Ramos (cell line): ENCODE measurements around the gene ZNF30.
"Not testable (repeated sequence)": the region's sequence is repeated elsewhere in the genome, so short reads cannot be mapped to it uniquely, and the experiment has no call there.

ENCODE experiments used
- in situ Hi-C: fragments of 300-500 bp; cut with MboI; formaldehyde crosslinking; loops from one replicate; pipeline ENCODE4 v1.14.3; 2022; ENCODE audit warnings: low sequenced_read_pairs; ENCODE audit not compliant: unreplicated experiment

The ZNF30 gene

DNA sequence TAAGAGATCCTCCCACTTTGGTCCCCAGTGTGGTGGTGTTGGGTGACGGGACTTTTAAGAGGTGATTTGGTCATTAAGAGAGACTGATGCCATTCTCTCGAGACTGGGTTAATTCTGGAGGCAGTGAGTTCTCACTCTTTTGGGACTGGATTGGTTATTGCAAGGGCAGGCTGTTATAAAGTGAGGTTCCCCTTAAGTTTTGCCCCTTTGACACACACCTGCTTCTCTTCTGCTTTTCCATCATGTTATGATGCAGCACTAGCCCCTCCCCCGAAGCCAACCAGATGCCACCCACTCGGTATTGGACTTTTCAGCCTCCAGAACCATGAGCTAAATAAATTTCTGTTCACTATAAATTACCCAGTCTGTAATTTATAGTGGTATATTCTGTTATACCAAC lies 57.1 kb downstream of the ZNF30 start:
- in situ Hi-C loops, result no loop called here

DNA sequence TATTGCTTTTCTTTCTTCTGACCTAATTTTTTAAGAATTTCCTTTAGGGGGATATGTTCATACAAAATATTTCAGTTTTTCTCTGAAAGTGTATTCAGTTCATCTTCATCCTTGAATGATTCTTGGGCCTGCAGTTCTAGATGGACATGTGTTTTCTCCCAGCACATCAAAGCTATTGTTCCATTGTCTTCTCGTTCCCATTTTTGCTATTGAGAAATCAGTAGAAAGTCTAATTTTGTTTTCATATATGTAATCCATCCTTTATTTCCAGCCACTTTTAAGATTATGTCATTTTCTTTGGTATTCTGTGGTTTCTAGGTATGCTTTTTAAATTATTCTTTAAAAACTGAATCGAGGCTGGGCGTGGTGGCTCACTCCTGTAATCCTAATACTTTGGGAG lies 57.6 kb downstream of the ZNF30 start:
- in situ Hi-C loops, result no loop called here

DNA sequence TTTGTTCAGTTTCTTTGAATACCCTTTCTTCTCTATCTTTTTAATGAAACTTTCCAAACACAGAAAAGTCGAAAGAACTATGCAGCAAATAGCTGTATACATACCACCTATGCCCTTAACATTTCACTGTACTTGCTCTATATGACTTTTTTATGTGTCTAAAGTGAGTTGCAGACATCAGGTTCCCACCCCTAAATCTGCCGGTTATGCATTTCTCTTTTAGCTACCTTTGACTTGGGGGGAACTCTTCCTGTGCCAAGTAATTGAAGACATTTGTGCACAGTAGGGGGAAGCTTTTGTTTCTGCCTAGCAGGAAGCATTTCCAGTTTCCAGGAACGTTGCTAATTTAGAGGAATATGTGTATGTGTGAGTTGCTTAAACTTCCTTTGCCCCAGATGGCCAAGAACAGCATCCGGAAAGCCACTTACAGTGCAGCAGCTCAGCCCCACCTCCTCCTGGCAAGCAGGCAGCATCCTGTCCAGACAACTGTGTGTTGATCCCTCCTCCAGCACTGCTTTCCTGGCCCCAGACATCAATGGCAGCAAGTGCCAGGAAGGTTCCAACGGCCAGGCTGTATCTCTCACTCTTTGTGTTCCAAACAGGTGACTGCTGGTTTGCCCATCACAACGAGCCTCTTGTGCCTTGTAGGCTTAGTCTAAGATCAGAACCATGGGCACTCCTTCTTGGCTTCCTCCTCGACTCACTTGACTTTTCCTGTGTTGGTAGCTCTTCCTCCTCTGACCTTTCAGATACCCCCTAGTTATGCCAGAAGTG lies 58.7 kb downstream of the ZNF30 start:
- in situ Hi-C loops, result no loop called here

DNA sequence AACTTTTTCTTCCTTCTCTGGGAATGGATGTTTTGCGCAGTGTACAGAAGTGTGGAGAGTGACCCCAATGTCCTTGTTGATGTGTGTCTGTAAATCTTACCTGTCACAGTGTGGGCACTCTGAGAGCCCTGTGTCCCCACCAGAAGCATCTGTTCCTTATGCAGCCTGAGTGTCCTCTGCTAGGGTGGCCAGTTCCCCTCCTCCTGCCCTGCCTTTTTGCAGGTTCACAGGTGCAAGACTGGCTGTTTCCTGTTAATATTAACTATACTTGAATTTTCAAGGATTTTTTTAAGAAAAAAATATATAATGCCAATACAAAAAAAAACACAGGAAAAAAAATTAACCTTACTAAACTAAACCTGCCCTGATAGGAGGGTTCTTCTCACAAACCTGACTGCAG lies 61.4 kb downstream of the ZNF30 start:
- in situ Hi-C loops, result no loop called here

DNA sequence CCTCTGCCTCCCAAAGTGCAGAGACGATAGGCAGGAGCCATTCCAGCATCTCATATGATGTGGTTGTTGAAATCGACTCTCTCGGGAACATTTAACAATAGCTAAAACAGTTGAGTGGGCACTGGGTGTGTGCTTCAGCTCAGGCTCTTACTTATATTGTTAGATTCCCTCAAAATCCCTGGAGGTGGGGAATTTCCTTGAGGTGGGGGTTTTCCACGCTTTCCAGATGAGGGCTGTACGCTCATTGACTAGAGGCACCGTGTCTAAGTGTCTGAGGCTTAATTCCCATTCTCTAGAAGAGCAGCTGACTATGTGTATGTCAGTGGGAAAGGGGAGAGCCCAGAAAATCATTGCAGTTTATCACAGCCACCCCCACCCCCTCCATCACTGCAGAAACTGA lies 62.6 kb downstream of the ZNF30 start:
- in situ Hi-C loops, result no loop called here

DNA sequence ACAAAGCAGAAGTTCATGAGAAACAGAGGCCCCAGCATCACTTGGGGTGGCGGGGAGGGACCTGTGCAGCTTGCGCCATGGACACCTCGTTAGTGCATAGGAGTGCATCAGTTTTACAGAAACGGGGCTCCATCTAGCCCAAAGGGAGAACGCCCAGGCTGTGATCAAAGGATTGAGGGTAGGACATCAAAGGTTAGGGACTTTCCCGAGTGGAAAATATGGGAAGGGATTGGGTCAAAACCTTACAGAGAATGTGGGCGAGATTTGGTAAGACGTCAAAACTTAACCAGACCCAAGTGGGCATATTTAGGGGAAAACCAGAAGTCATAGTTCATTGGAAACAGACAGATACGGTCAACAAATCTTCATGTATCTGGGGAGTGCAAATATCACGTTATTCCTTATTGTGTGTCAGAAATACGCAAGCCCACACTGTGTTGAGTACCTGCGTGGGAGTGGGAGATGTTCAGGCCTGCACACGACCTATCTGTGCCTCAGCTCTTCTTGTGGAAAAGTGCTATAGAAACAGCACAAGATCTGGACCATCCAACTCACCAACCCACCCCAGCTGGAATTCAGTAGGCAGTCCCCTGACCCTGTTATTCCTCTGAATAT lies 64.0 kb downstream of the ZNF30 start:
- in situ Hi-C loops, result no loop called here

DNA sequence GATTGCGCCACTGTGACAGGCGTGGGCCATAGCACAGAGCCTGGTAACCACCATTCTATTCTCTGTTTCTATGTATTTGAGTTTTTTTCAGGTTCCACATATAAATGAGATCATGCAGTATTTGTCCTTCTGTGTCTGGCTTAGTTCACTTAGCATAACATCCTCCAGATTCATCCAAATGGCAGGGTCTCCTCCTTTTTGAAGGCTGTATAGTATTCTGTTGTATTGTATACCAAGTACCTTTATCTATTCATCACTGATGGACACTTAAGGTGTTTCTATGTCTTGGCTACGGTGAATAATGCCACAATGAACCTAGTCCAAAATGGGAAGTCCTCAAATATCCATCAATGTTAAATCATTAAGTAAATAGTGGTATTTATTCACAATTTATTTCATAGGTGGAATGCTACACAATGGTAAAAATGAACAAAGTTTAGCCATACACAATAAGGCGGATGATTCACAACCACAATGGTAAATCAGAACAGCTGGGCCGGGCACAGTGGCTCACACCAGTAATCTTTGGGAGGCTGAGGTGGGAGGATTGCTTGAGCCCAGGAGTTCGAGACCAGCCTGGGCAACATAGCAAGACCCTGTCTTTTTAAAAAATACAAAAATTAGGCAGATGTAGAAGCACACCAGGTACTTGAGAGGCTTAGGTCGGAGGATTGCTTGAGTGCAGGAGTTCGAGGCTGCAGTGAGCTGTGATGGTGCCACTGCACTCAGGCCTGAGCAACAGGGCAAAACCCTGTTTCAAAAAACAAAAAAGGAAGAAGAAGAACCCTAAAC lies 65.0 kb downstream of the ZNF30 start:
- in situ Hi-C loops, result no loop called here

DNA sequence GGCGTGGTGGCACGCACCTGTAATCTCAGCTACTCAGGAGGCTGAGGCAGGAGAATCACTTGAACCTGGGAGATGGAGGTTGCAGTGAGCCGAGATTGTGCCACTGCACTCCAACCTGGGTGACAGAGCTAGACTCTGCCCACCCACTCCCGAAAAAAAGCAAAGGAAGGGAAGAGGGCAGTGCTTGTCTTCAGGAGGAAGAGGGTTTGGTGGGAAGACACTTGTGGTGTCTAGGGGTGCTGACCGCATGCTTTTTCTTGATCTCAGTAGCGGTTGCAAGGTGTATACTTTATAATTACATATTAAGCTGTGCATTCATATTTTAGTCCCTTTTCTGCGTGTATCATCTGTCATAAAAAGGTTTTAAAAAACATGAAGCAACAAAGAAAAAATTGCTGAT lies 65.9 kb downstream of the ZNF30 start:
- in situ Hi-C loops, result not testable (repeated sequence)

DNA sequence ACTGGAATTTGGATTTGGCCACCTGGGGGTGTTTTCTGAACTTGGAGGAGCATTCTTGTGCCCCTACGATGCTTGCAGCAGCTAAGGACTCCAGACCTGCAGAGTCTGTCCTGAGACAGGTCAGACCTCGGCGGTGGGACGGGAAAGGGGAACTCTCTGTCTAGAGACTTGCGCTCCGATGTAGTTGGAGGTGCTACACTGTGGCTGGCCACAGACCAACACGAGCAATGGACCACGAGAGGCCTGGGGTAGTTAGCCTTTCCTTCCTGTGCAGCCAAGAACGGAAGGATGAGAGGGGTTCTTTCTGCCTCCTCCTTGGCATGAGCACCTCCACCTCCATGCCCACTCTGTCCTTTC lies 67.6 kb downstream of the ZNF30 start:
- in situ Hi-C loops, result no loop called here
